A673 (cell line): ENCODE results near the gene TRIM13.

Source experiments
- CTCF ChIP-seq: fragments of 300-800, 200-600 bp; sonication (generic); conservative IDR thresholded peaks from 2 replicates; pipeline ENCODE4 v1.5.1; 2017; ENCODE audit warnings: low read depth, mild to moderate bottlenecking, antibody characterized with exemption, low read length, moderate library complexity, mixed read lengths
- EZH2 ChIP-seq: fragments of 200-600 bp; sonication (generic); IDR thresholded peaks from 2 replicates; pipeline ENCODE4 v1.6.1; 2017; ENCODE audit warnings: borderline replicate concordance, low read depth, mild to moderate bottlenecking, mixed read lengths, antibody characterized with exemption, low read length; ENCODE audit not compliant: poor library complexity, severe bottlenecking

GRCh38 chr13:49998714-49999624 is 2.1 kb downstream of the TRIM13 start:
- TF ChIP-seq CTCF, result no peak
- no peak for TF ChIP-seq EZH2
